Measurements from ENCODE around the gene GPANK1. TPM values are rescaled to one million over a fixed set of nuclear protein-coding genes. Genes with fewer than 3 reads are reported as not detected.

Gene GPANK1
- total and polyA plus RNA-seq, 9 of the 15 experiments (the other 6 are each of a cell fraction or from before 2014, with no cell fraction given), result 32.2 to 111 (median 46.3) TPM

- TF ChIP-seq SNAPC5 (CRISPR knock-in tag; IDR thresholded peaks at IDR 0.05) (no peak), MCM3 (IDR thresholded peaks at IDR 0.05) (no peak), GTF2B (IDR thresholded peaks at IDR 0.05; ENCODE audit: extremely low read depth, insufficient read length) (no peak), RBM22 (IDR thresholded peaks at IDR 0.05; ENCODE audit: low read depth, low read length, poor library complexity, severe bottlenecking) (no peak), ZBTB7A (IDR thresholded peaks at IDR 0.05; ENCODE audit: borderline replicate concordance, control insufficient read depth, low read depth, low read length) (no peak; the same call in 1 of the 2 replicates), BRD4 (IDR thresholded peaks at IDR 0.05) (no peak), NR4A1 (CRISPR knock-in tag; IDR thresholded peaks at IDR 0.05) (no peak), NR4A1 (tag; IDR thresholded peaks at IDR 0.05) (no peak), DDX20 (tag; IDR thresholded peaks at IDR 0.05; ENCODE audit: low read depth) (no peak), ZNF717 (CRISPR knock-in tag; IDR thresholded peaks at IDR 0.05) (no peak), PHB (CRISPR knock-in tag; IDR thresholded peaks at IDR 0.05) (no peak), ZFP30 (CRISPR knock-in tag; IDR thresholded peaks at IDR 0.05; ENCODE audit: borderline replicate concordance) (no peak), SRSF9 (IDR thresholded peaks at IDR 0.05; ENCODE audit: borderline replicate concordance, low read depth, low read length) (no peak), PHTF2 (CRISPR knock-in tag; IDR thresholded peaks at IDR 0.05) (no peak), HMBOX1 (IDR thresholded peaks at IDR 0.05) (no peak), HMG20A (CRISPR knock-in tag; conservative IDR thresholded peaks at IDR 0.05) (no peak), L3MBTL2 (IDR thresholded peaks at IDR 0.05) (no peak), CCAR2 (IDR thresholded peaks at IDR 0.05; ENCODE audit: low read depth, low read length) (no peak), REST (IDR thresholded peaks at IDR 0.05; ENCODE audit: borderline replicate concordance) (peak; percentile 95), REST (CRISPR knock-in tag; IDR thresholded peaks at IDR 0.05; ENCODE audit: low read depth) (no peak)
These were observed 15.7 kb upstream of the GPANK1 start, which contains the start of gene LY6G5C (continued) for GRCh38 chr6:31680226-31681134.
